CD4-positive, alpha-beta T cell treated with Interleukin-6 at 100 ng/mL for 8 hours (primary cell): Measurements from ENCODE around the gene TPCN1.

Source experiments
- DNase-seq: peaks from one replicate; pipeline ENCODE4 v3.0.0-alpha.2; 2020; ENCODE audit warnings: mixed read lengths, low spot score

Gene TPCN1

GRCh38 chr12:113224955-113225354 is 3.7 kb downstream of the TPCN1 start:
- DNase-seq = no peak

- DNase-seq = no peak
Observed at GRCh38 chr12:113226696-113227568, 5.7 kb downstream of the TPCN1 start.

- DNase-seq = no peak
Observed at GRCh38 chr12:113227686-113228391, 6.6 kb downstream of the TPCN1 start.

- DNase-seq = no peak
Observed at GRCh38 chr12:113228394-113229028, 7.2 kb downstream of the TPCN1 start.

GRCh38 chr12:113230315-113231234 is 9.3 kb downstream of the TPCN1 start:
- no peak for DNase-seq

GRCh38 chr12:113231235-113232088 is 10.2 kb downstream of the TPCN1 start:
- DNase-seq = no peak

- DNase-seq = no peak
Observed at GRCh38 chr12:113232089-113232839, 11.0 kb downstream of the TPCN1 start.

GRCh38 chr12:113232840-113233585 is 11.7 kb downstream of the TPCN1 start:
- peak; percentile 68 for DNase-seq

GRCh38 chr12:113233967-113234366 is 12.7 kb downstream of the TPCN1 start:
- DNase-seq = no peak

GRCh38 chr12:113234483-113234882 is 13.2 kb downstream of the TPCN1 start:
- no peak for DNase-seq

- no peak for DNase-seq
Observed at GRCh38 chr12:113235976-113236375, 14.7 kb downstream of the TPCN1 start.

GRCh38 chr12:113236539-113237399 is 15.5 kb downstream of the TPCN1 start:
- no peak for DNase-seq

GRCh38 chr12:113237748-113238147 is 16.5 kb downstream of the TPCN1 start:
- no peak for DNase-seq

GRCh38 chr12:113238309-113238708 is 17.0 kb downstream of the TPCN1 start:
- DNase-seq = no peak

- DNase-seq = no peak
Observed at GRCh38 chr12:113239288-113239771, 18.1 kb downstream of the TPCN1 start.

GRCh38 chr12:113239811-113240331 is 18.6 kb downstream of the TPCN1 start:
- no peak for DNase-seq

GRCh38 chr12:113240395-113240794 is 19.1 kb downstream of the TPCN1 start:
- no peak for DNase-seq
